ENCODE results near the gene RBM5.
"Not testable (repeated sequence)": the region's sequence is repeated elsewhere in the genome, so short reads cannot be mapped to it uniquely, and the experiment has no call there.

RBM5 gene

GRCh38 chr3:50088725-50089608 is at the start of gene RBM5:
Gene RBM5, plus strand, starts transcription at chr3:50088919. Its CDS starts 1,516 bp downstream, at chr3:50090435.
- peak; percentile 92 for DNase-seq

- no peak for DNase-seq
These were observed 43.7 kb upstream of the RBM5 start for GRCh38 chr3:50044976-50045375.

GRCh38 chr3:50047426-50047825 is 41.3 kb upstream of the RBM5 start:
- no peak for DNase-seq

- DNase-seq, result no peak
These were observed 38.4 kb upstream of the RBM5 start for GRCh38 chr3:50050361-50050760.

- DNase-seq, result no peak
These were observed 31.0 kb upstream of the RBM5 start for GRCh38 chr3:50057756-50058155.

- DNase-seq, result no peak
These were observed 20.6 kb upstream of the RBM5 start for GRCh38 chr3:50068134-50068533.

GRCh38 chr3:50078091-50078490 is 10.6 kb upstream of the RBM5 start:
- no peak for DNase-seq

- DNase-seq, result no peak
These were observed 10.1 kb upstream of the RBM5 start for GRCh38 chr3:50078622-50079021.

- DNase-seq, result not testable (repeated sequence)
These were observed 3.8 kb upstream of the RBM5 start for GRCh38 chr3:50084951-50085350.

GRCh38 chr3:50089609-50089945 is 858 bp downstream of the RBM5 start:
- peak; percentile 36 for DNase-seq

- no peak for DNase-seq
These were observed 2.3 kb downstream of the RBM5 start for GRCh38 chr3:50090984-50091383.

GRCh38 chr3:50095352-50095998 is 6.8 kb downstream of the RBM5 start:
- DNase-seq, result no peak

GRCh38 chr3:50100386-50100785 is 11.7 kb downstream of the RBM5 start:
- DNase-seq, result peak; percentile 47

GRCh38 chr3:50100956-50101845 is 12.5 kb downstream of the RBM5 start:
- DNase-seq, result peak; percentile 97

- no peak for DNase-seq
These were observed 13.8 kb downstream of the RBM5 start for GRCh38 chr3:50102558-50102957.

- DNase-seq, result no peak
These were observed 23.0 kb downstream of the RBM5 start for GRCh38 chr3:50111757-50112156.

GRCh38 chr3:50112462-50112861 is 23.7 kb downstream of the RBM5 start:
- peak; percentile 16 for DNase-seq

GRCh38 chr3:50117120-50117519 is 28.4 kb downstream of the RBM5 start:
- no peak for DNase-seq

GRCh38 chr3:50118237-50118636 is 29.5 kb downstream of the RBM5 start:
- DNase-seq, result no peak

- no peak for DNase-seq
These were observed 31.1 kb downstream of the RBM5 start for GRCh38 chr3:50119786-50120185.

GRCh38 chr3:50120364-50121071 is 31.8 kb downstream of the RBM5 start:
- DNase-seq, result no peak

All from NCI-H82 (cell line).